ENCODE measurements around the gene SNX14.
"Not testable (repeated sequence)": the region's sequence is repeated elsewhere in the genome, so short reads cannot be mapped to it uniquely, and the experiment has no call there.

Gene SNX14

DNA sequence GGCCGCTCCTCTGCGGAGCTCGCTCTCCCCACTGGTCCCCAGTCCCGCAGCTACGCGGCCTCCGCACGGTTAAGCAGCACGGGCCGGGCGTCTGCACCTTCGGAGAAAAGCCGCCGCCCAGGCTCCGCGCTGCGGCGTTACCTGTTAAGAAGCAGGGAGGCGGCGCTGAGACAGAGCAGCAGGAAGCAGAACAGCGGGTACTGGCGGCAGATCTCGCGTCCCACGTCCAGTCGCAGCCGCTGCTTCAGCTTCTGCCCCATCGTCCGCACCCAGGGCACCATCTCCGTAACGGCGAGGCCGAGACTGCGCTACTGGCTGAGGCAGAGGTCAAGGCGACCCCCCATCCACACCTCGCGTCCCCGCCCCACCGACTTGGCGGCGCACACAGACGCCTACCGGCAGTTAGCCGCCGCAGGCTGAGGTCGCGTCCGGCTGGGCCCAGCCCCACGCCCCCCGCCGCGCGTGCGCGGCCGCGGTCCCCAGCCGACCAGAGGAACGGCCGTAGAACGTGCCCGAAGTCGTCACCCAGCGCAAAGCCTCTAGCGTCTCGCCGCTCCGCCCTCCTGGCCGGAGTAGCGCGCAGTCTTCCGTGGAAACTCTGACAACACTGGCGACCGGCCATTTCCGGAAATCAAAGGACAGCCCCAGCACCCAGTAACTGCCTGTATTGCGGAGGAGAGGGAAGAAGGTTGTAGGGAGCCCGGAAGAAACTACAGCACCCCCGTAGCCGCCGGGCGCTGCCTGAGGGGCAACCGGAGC, at the start of gene SNX14:
SNX14 (minus strand) TSS at position 421 of the 759 bp plus-strand sequence; CDS start at position 281, 140 bp downstream.
- peak; percentile 91 for DNase-seq

DNA sequence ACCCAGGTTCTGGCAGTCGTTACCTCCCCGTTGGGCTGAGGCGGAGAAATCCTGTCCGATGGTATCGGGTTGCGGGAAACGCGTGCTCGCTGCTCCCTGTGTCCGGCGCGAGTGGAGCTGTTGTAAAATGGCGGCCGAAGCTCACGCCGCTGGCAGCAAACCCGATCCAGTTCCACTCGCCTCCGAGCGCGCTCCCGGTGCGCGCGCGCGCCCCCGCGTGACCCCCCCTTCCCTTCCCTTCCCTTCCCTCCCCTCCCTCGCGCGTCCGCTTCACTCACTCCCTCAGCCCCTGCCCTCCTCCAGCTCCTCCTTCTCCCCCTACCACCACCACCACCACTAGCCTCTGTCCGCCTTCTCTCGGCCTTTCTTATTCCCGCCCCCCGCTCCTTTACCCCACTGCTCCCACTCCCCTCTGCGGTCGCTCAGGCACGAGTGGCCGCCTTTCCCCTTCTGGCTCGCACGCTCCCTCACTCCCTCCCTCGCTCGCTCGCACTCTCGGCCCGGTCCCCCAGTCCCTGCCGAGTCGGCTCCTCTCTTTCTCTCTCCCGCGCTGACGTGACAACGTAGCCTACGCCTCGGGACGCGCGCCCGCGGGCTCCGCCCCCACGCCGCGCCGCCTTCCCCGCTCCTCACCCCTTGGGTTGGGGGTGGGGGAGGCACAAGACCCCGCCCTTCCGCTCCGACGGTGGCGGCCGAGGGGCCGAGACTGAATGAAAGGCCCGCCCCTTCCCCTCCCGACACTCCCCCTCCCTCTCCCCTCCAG, 49.3 kb upstream of the SNX14 start, which contains the start of gene SYNCRIP:
SYNCRIP (minus strand) TSS at position 113 of the 763 bp plus-strand sequence. CDS start 1,447 bp downstream, outside the sequence.
- peak; percentile 96 for DNase-seq

DNA sequence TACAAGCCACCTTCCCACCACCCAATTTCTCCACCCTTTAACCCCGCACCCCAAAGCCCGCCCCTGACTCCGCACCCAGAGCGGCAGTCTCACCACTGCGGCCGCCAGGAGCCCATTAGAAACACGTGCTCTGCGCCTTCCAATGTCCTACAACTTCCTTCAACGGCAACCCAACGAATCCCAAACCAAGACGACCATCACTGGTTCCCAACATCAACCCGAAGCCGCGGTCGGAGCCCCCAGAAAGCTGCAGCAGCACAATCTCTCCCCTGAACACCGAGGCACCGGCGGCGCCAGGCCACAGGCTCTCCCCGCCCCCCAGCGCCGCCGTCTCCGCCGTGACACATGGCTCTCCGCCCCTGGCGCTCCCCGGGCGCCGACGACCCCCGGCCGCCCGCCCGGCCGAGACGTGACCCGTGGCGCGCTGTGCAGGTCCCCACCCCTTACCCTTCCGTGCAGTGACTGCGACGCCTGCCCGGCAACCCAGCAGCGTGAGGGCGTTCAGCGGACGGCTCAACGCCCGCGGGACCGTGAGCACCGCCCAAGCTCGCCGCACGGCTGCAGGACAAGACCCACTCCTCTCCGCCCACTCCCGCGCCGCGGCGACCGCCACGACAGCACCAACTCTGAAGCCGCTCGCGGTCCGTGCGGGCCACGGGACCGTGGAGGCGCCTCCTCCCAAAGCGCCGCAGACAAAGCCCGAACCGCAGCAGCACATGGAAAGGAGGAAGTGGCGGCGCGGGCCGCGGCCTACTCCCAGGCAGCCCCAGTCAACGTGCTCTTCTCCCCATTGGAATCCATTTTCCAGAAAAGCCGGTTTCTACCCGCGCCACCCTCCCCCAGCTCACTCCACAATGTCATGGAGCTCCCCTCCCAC, 48.5 kb upstream of the SNX14 start:
- peak; percentile 50 for DNase-seq

DNA sequence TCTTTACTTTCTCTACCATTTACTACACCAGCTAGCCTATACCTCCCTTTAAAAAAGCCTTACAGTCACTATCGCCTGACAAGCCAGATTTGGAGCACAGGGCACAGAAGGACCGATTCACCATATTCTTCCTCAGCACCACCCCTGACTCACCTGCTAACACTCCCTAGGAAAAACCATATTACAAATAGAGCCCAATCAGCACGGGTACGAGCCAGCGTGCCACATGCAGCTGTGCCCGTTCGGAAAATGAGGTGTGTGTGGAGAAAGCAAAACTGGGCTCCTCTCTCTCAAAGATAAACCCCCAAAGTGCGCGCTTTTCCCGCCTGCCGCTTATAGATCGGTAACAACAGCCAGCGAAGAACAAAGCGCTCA, 47.9 kb upstream of the SNX14 start:
- DNase-seq: peak; percentile 30

GRCh38 chr6:85640821-85641220, 47.2 kb upstream of the SNX14 start:
- DNase-seq: no peak

GRCh38 chr6:85637579-85637978, 43.9 kb upstream of the SNX14 start:
- DNase-seq: no peak

DNA sequence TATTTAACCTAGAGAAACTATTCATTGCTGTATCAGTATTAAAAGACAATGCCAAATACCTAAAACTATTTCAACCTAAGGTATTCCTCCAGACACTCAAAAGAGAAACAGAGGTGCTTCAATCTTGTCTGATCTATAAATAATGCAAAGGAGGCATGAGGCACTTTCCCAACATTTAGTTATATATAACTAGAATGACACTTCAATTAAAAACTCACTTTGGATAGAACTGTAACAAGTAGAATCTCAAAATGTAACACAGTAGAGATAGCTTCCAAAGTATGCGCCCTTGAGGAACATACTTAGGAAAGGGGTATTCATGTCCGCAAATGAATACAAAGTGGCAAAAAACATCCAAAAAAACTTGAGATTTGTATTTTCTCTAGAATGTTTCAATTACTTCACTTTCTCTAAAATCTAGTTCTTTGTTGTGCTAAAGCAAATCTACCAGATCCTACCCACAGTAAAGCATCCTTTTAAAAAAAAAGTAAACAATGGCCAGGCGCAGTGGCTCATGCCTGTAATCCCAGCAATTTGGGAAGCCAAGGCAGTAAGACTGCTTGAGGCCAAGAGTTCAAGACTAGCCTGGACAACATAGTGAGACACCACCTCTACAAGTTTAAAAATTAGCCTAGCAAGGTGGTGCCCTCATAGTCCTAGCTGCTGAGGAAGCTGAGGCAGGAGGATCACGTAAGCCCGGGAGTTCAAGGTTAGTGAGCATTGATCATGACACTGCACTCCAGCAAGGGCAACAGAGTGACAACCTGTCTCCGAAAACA, 38.7 kb upstream of the SNX14 start:
- no peak for DNase-seq

DNA sequence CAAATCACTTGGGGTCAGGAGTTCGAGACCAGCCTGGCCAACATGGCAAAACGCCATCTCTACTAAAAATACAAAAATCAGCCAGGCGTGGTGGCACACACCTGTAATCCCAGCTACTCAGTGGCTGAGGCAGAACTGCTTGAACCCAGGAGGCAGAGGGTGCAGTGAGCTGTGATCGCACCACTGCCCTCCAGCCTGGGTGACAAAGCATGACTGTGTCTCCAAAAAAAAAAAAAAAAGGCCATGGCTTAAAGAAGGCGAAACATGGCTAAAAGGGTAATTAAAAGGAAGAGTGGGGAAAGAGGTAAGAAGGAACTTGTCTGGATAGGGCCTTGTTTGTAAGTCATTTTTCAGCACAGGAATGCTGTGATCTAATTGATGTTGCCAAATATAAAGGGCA, 37.5 kb upstream of the SNX14 start:
- DNase-seq: not testable (repeated sequence)

DNA sequence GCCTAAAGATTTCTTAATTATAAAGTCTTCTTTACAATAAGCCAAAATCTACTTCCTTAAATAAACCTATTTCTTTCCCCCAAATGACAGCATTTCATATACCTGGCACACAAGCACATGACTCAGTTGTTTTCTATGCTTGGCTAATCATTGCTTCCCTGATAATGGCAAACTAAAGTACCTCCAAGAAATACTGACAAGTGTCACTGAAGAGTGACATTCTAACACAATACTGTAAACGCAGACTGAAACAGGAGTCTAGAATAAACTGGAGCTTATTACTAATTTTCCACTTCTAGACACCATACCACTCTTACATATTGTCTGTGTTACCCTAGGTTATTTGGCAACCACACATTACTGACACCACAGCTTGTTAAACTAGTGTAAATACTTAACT, 34.7 kb upstream of the SNX14 start:
- no peak for DNase-seq

DNA sequence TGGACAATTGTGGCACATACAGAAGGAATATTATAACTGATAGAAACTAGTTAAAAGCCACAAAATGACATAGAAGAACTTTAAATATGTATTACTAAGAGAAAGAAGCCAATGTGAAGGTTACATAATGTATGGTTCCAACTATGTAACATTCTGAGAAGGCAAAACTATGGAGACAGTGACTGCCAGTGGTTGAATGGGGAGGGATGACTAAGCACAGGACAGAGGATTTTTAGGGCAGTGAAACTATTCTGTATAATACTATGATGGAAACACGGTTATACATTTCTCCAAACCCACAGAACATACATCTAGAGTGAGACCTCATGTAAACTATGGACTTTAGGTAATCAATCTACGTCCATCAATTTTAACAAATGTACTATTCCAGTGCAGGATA, 26.6 kb upstream of the SNX14 start:
- DNase-seq: no peak

GRCh38 chr6:85614780-85615179, 21.1 kb upstream of the SNX14 start:
- no peak for DNase-seq

DNA sequence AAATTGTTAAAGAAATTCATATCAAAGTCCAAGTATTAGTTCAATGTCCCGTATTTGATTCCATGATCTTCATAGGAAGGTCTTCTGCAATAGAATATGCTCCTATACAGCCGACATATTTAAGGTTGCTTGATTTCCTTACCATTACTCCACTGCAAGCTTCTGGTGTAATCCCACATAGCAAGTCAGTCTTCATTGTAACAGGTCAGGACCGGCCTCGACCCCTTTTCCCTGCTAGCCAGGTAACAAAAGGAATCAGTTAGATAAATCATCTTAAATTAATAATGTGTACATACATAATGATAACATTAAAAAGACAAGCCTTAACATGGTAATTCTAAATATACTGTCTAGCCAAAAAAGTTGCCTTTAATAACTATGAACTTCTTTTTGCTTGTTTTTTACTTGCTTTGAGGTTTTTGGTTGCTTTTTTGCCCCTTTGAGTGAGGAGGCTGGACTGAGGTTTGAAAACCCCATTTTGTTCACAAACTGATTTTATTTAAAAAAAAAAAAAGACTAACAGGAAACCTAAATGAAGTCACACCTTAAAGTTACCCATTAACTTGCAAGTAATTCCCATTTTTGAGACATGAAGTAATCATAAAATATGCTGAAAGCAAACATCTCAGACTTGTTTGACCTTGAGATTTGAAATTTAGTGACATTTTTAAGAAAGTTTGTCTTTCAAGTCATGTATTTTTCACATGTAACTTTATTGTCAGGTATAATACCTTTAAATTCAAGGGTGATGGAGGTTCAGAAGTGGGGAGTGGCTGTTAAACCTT, 19.2 kb upstream of the SNX14 start:
- no peak for DNase-seq

GRCh38 chr6:85610182-85610895, 16.7 kb upstream of the SNX14 start:
- DNase-seq: no peak

DNA sequence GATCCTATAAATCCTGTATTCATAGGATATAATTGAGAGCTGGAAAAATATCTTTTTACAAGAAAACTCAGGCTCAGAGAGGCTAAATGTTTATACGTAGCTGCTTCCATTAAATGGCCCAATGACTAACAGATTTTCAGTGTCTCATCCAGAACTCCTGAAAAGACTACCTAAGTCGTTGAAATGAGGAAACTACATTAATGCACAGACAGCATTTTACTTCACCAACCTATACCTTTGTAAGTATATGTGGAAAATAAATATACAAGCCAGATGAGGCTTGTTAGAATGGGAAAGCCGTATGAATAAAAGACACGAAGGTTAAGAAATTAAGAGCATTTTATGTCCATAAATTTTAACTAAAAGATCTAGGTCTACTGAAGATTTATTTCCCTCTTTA, 8.4 kb upstream of the SNX14 start:
- DNase-seq: no peak

DNA sequence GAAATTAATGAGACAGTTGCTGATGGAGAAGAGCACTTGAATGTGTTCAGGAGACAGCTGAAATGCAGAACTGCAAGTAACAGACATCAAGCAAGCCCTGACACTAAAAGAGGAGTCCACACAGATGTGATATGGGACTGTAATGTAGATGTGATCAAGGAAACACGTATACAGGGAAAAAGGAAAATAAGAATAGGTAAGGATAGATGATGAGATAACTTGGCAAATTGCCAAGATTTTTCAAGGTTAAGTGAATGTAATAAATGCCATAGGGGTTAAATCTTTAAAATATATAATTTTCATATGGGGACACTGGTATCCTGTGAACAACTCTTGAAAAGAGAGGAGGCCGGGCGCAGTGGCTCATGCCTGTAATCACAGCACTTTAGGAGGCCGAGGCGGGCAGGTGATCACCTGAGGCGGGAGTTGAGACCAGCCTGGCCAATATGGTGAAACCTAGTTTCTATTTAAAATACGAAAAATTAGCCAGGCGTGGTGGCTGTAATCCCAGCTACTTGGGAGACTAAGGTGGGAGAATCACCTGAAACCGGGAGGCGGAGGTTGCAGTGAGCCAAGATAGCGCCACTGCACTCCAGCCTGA, 7.2 kb upstream of the SNX14 start:
- DNase-seq: no peak

DNA sequence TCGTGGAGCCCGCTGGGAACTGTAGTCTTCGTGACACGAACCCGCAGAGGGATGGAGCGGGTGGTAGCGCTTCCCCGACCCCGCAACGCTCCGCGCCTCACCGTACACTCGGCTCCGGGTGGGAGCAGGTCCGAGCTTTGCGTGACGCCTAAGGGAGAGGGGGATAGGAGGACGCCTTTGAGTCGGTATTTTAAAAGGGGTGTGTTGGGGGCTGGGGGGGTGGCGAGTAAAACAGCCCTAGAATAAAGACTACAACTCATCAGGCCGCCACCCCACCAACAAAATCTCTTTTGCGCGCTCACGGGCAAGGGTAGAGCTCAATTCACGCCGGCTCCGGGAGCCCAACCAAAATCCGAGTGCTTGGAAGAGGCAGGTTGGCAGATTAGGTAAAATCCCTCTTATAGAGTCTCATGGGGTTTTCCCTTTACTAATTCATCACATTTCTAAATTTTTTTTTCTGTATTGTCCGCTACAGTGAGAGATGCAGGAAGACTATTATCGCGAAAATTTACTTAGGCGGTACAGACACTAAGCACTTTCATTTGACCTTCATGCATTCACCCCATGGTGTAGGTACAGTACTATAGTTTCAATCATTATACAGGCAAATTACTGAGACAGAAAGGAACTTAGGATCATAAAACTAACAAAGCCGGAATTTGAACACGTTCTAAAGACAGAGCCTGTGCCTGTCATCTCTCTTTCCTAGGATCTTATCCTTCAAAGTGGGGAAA, 706 bp upstream of the SNX14 start:
- DNase-seq: peak; percentile 35

- no peak for DNase-seq
Observed at GRCh38 chr6:85592033-85592432, 1.6 kb downstream of the SNX14 start.

GRCh38 chr6:85591207-85591606, 2.5 kb downstream of the SNX14 start:
- DNase-seq: no peak

DNA sequence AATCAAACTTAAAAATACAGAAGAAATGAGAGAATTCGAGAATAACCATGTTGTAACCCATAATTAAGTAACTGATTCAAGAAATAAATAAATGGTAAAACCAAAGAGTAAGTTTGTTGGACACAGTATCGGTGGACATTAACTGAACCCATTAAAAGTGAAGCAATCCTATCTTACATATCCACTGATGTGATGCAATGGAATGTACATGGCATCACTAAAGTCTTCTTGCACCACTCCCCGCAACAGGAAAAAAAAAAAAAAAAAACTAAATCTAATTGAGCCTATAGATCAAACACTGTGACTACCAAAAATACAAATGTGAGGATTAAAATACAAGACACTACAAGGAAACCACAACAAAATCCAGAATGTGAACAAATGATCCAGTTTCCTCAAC, 7.9 kb downstream of the SNX14 start:
- no peak for DNase-seq

DNA sequence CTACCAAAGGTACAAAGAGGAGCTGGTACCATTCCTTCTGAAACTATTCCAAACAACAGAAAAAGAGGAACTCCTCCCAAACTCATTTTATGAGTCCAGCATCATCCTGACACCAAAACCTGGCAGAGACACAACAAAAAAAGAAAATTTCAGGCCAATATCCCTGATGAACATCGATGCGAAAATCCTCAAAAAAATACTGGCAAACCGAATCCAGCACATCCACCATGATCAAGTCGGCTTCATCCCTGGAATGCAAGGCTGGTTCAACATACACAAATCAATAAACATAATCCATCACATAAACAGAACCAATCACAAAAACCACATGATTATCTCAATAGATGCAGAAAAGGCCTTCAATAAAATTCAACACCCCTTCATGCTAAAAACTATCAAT, 10.8 kb downstream of the SNX14 start:
- DNase-seq: not testable (repeated sequence)
